ENCODE data around the gene MS4A7. TPM values are rescaled to one million over a fixed set of nuclear protein-coding genes. Genes with fewer than 3 reads are reported as not detected.

The MS4A7 gene
- total RNA-seq, 1 donor from 2014 or later, result not detected

GRCh38 chr11:60389279-60389910 is 11.1 kb downstream of the MS4A7 start:
- Histone ChIP-seq H3K4me3 (ENCODE audit: low read depth, low read length) (no peak overlapping the region), H3K36me3 (ENCODE audit: control insufficient read depth, insufficient read depth, low read length) (no peaks in the 10 kb centered on the region), H3K27me3 (ENCODE audit: control insufficient read depth, insufficient read depth, low read length) (no peaks in the 10 kb centered on the region)
- no peak for DNase-seq (ENCODE audit: low read depth)
- TF ChIP-seq CTCF (IDR thresholded peaks at IDR 0.05; ENCODE audit: insufficient read depth, low read length, severe bottlenecking), result no peak
- no peak for FAIRE-seq

- no peak for TF ChIP-seq CTCF (IDR thresholded peaks at IDR 0.05; ENCODE audit: insufficient read depth, low read length, severe bottlenecking)
- no peaks in the 10 kb centered on the region for H3K27me3 ChIP-seq (ENCODE audit: control insufficient read depth, insufficient read depth, low read length)
- no peak overlapping the region for H3K4me3 ChIP-seq (ENCODE audit: low read depth, low read length)
- FAIRE-seq (no peak), DNase-seq (ENCODE audit: low read depth) (no peak)
- no peaks in the 10 kb centered on the region for H3K36me3 ChIP-seq (ENCODE audit: control insufficient read depth, insufficient read depth, low read length)
These were observed 12.1 kb downstream of the MS4A7 start for GRCh38 chr11:60390419-60390818.

- Histone ChIP-seq H3K27me3 (ENCODE audit: control insufficient read depth, insufficient read depth, low read length) (no peaks in the 10 kb centered on the region), H3K36me3 (ENCODE audit: control insufficient read depth, insufficient read depth, low read length) (no peaks in the 10 kb centered on the region), H3K4me3 (ENCODE audit: low read depth, low read length) (no peak overlapping the region)
- FAIRE-seq (no peak), DNase-seq (ENCODE audit: low read depth) (no peak)
- no peak for TF ChIP-seq CTCF (IDR thresholded peaks at IDR 0.05; ENCODE audit: insufficient read depth, low read length, severe bottlenecking)
These were observed 14.0 kb downstream of the MS4A7 start for GRCh38 chr11:60392361-60392760.

GRCh38 chr11:60393016-60393415 is 14.7 kb downstream of the MS4A7 start:
- H3K27me3 ChIP-seq (ENCODE audit: control insufficient read depth, insufficient read depth, low read length), result no peaks in the 10 kb centered on the region
- no peak for TF ChIP-seq CTCF (IDR thresholded peaks at IDR 0.05; ENCODE audit: insufficient read depth, low read length, severe bottlenecking)
- no peaks in the 10 kb centered on the region for H3K36me3 ChIP-seq (ENCODE audit: control insufficient read depth, insufficient read depth, low read length)
- FAIRE-seq (no peak), DNase-seq (ENCODE audit: low read depth) (no peak)
- no peak overlapping the region for H3K4me3 ChIP-seq (ENCODE audit: low read depth, low read length)

GRCh38 chr11:60394666-60395380 is 16.5 kb downstream of the MS4A7 start:
- DNase-seq (ENCODE audit: low read depth) (no peak), FAIRE-seq (no peak)
- no peaks in the 10 kb centered on the region for H3K36me3 ChIP-seq (ENCODE audit: control insufficient read depth, insufficient read depth, low read length)
- no peaks in the 10 kb centered on the region for H3K27me3 ChIP-seq (ENCODE audit: control insufficient read depth, insufficient read depth, low read length)
- H3K4me3 ChIP-seq (ENCODE audit: low read depth, low read length), result no peak overlapping the region
- no peak for TF ChIP-seq CTCF (IDR thresholded peaks at IDR 0.05; ENCODE audit: insufficient read depth, low read length, severe bottlenecking)

Data from bronchial epithelial cell (primary cell).